ENCODE results near the gene ZMIZ1. TPM values are rescaled to one million over a fixed set of nuclear protein-coding genes. Genes with fewer than 3 reads are reported as not detected.
A peak's percentile ranks its signal among the peaks of the same experiment; 100 is the strongest.

The ZMIZ1 gene
- polyA plus RNA-seq, 3 donors: 3.3 to 64.6 (median 8.9) TPM

DNA sequence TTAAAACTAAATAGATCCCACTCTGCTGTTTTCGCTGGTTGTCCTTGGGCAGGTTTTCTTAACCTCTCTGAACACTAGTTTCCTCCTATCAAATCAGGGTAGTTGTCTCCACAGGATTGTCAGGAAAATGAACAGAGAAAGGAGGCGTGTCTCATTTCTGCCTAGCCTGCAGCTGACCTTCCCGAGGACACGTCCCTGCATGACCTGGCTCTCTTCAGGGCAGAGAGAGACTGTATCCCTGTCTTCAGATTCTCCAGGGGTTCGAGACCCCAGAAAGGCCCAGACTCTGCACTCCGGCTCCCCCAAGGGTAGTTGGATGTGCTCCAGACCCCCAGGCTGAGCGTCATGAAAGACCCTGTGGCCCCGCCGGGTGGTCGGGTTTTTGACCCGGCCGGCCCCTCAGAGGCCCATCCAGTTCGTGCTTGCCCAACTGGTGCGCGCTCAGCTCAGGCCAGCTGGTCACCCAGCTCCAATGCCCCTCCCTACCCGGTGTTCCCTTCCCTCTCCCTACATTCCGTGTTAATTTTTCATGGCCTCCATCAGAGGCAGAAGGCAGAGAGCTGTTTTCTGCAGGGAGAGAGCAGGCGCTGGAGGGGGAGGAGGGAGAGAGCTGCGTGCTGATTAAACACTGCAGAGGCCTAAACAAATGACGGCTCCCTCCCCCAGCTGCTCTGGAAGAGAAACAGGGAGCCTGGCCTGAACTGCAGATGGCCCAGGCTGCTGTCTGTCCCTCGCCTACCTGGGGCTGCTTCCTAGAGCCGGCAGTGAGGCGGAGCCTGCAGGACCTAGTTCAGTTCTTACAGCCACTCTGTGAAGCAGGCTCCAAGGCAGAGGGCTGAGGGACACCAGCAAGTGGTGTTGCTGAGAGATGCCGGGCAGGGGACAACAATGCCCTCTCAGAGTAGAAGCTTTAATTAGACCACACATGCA is 192.3 kb downstream of the ZMIZ1 start:
- Histone ChIP-seq H3K79me2 (ENCODE audit: insufficient read depth, low read length) (peaks cover 87% of the 10 kb centered on the region), H3K4me1 (ENCODE audit: control insufficient read depth in 1 of 2, insufficient read depth in 2 of 2, low read length in 2 of 2) (peaks cover 22 to 30% of the 10 kb centered on the region in 2 donors), H3K9ac (ENCODE audit: insufficient read depth, low read length, poor library complexity, severe bottlenecking) (no peak overlapping the region), H3K4me2 (replicated peaks; ENCODE audit: extremely low read depth, low read length, poor library complexity, severe bottlenecking) (no peak overlapping the region), H3K27me3 (ENCODE audit: control insufficient read depth in 2 of 2, insufficient read depth in 2 of 2, low read length in 2 of 2) (no peaks in the 10 kb centered on the region), H3K9me3 (replicated peaks in 1 of 2; ENCODE audit: control insufficient read depth in 1 of 2, insufficient read depth in 1 of 2, low read length in 2 of 2) (no peaks in the 10 kb centered on the region), H2AFZ (ENCODE audit: insufficient read depth, low read depth, low read length, poor library complexity, severe bottlenecking) (no peak overlapping the region), H3K36me3 (replicated peaks in 1 of 2; ENCODE audit: control insufficient read depth in 1 of 2, insufficient read depth in 2 of 2, low read length in 2 of 2) (peaks cover 22 to 59% of the 10 kb centered on the region in 2 donors), H3K4me3 (replicated peaks in 1 of 3; ENCODE audit: low read depth in 2 of 3, low read length in 3 of 3) (no peak overlapping the region), H3K27ac (ENCODE audit: low read depth in 1 of 2, low read length in 2 of 2) (no peak overlapping the region), H4K20me1 (ENCODE audit: insufficient read depth, low read length) (peaks cover 66% of the 10 kb centered on the region)
- 95% methylated on average over 18 of the region's 24 CpGs for WGBS (ENCODE audit: insufficient coverage)
- intact Hi-C loops (cut with micrococcal nuclease): loop anchor here in 1 of 2 donors (10.0 kb wide), 1 partner anchor 506 kb away; no protein-coding TSS in a partner anchor
- H3K27me3 Mint-ChIP-seq (ENCODE audit: low read depth in 3 of 3): peaks cover 0 to 2% (median 1%) of the 10 kb centered on the region in 3 donors
- H3K27ac Mint-ChIP-seq: peak overlapping the region in 1 of 7 donors; percentile 42
- TF ChIP-seq, protein P1, sequence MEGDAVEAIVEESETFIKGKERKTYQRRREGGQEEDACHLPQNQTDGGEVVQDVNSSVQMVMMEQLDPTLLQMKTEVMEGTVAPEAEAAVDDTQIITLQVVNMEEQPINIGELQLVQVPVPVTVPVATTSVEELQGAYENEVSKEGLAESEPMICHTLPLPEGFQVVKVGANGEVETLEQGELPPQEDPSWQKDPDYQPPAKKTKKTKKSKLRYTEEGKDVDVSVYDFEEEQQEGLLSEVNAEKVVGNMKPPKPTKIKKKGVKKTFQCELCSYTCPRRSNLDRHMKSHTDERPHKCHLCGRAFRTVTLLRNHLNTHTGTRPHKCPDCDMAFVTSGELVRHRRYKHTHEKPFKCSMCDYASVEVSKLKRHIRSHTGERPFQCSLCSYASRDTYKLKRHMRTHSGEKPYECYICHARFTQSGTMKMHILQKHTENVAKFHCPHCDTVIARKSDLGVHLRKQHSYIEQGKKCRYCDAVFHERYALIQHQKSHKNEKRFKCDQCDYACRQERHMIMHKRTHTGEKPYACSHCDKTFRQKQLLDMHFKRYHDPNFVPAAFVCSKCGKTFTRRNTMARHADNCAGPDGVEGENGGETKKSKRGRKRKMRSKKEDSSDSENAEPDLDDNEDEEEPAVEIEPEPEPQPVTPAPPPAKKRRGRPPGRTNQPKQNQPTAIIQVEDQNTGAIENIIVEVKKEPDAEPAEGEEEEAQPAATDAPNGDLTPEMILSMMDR (IDR thresholded peaks at IDR 0.05): no peak
- no peak for DNase-seq
- no peak overlapping the region for H3K4me3 Mint-ChIP-seq
- peaks cover 76 to 94% of the 10 kb centered on the region in 2 donors for H3K36me3 Mint-ChIP-seq
- peaks cover 57% of the 10 kb centered on the region for H3K4me1 Mint-ChIP-seq
- no peaks in the 10 kb centered on the region for H3K9me3 Mint-ChIP-seq

GRCh38 chr10:79262131-79262530 is 193.4 kb downstream of the ZMIZ1 start:
- peaks cover 68 to 87% of the 10 kb centered on the region in 2 donors for H3K36me3 Mint-ChIP-seq
- intact Hi-C loops (cut with micrococcal nuclease): loop anchor here in 1 of 2 donors (10.0 kb wide), 1 partner anchor 507 kb away; no protein-coding TSS in a partner anchor
- Histone ChIP-seq H4K20me1 (ENCODE audit: insufficient read depth, low read length) (peaks cover 55% of the 10 kb centered on the region), H3K27me3 (ENCODE audit: control insufficient read depth in 2 of 2, insufficient read depth in 2 of 2, low read length in 2 of 2) (no peaks in the 10 kb centered on the region), H3K79me2 (ENCODE audit: insufficient read depth, low read length) (peaks cover 79% of the 10 kb centered on the region), H3K9ac (ENCODE audit: insufficient read depth, low read length, poor library complexity, severe bottlenecking) (no peak overlapping the region), H3K4me3 (replicated peaks in 1 of 3; ENCODE audit: low read depth in 2 of 3, low read length in 3 of 3) (no peak overlapping the region), H2AFZ (ENCODE audit: insufficient read depth, low read depth, low read length, poor library complexity, severe bottlenecking) (no peak overlapping the region), H3K9me3 (replicated peaks in 1 of 2; ENCODE audit: control insufficient read depth in 1 of 2, insufficient read depth in 1 of 2, low read length in 2 of 2) (no peaks in the 10 kb centered on the region), H3K4me1 (ENCODE audit: control insufficient read depth in 1 of 2, insufficient read depth in 2 of 2, low read length in 2 of 2) (peaks cover 33 to 40% of the 10 kb centered on the region in 2 donors), H3K36me3 (replicated peaks in 1 of 2; ENCODE audit: control insufficient read depth in 1 of 2, insufficient read depth in 2 of 2, low read length in 2 of 2) (peaks cover 22 to 48% of the 10 kb centered on the region in 2 donors), H3K4me2 (replicated peaks; ENCODE audit: extremely low read depth, low read length, poor library complexity, severe bottlenecking) (no peak overlapping the region), H3K27ac (ENCODE audit: low read depth in 1 of 2, low read length in 2 of 2) (peak overlapping the region in 1 of 2 donors; percentile 4)
- H3K4me1 Mint-ChIP-seq: peaks cover 64% of the 10 kb centered on the region
- no peak for DNase-seq
- TF ChIP-seq, protein P1 (IDR thresholded peaks at IDR 0.05): no peak
- H3K27ac Mint-ChIP-seq: peak overlapping the region in 2 of 7 donors; percentile 2 to 67
- 94% methylated on average over 3 of the region's 3 CpGs for WGBS (ENCODE audit: insufficient coverage)
- H3K9me3 Mint-ChIP-seq: no peaks in the 10 kb centered on the region
- H3K4me3 Mint-ChIP-seq: no peak overlapping the region
- peaks cover 0 to 2% (median 1%) of the 10 kb centered on the region in 3 donors for H3K27me3 Mint-ChIP-seq (ENCODE audit: low read depth in 3 of 3)
